ENCODE measurements around the gene ANKRD18B. TPM values are rescaled to one million over a fixed set of nuclear protein-coding genes. Genes with fewer than 3 reads are reported as not detected.
"Not testable (repeated sequence)": the region's sequence is repeated elsewhere in the genome, so short reads cannot be mapped to it uniquely, and the experiment has no call there.

ANKRD18B gene
- total and polyA plus RNA-seq, 2 donors (not counting 1 experiment from before 2014, with no cell fraction given): not detected

- Histone ChIP-seq H3K4me3 (ENCODE audit: control extremely low read depth in 1 of 5, extremely low read depth in 1 of 5, insufficient read depth in 1 of 5, low read depth in 2 of 5, low read length in 4 of 5) (no peak overlapping the region), H3K79me2 (ENCODE audit: control insufficient read depth, insufficient read depth, low read length) (no peaks in the 10 kb centered on the region), H2AFZ (ENCODE audit: insufficient read depth, low read depth, low read length, poor library complexity, severe bottlenecking) (no peak overlapping the region), H3K36me3 (replicated peaks in 1 of 2; ENCODE audit: control extremely low read depth in 1 of 2, control insufficient read depth in 1 of 2, extremely low read depth in 1 of 2, insufficient read depth in 2 of 2, low read length in 1 of 2) (no peaks in the 10 kb centered on the region), H3K9me3 (ENCODE audit: control extremely low read depth in 1 of 3, control insufficient read depth in 2 of 3, insufficient read depth in 1 of 3, low read length in 2 of 3) (peaks cover 0 to 7% (median 0%) of the 10 kb centered on the region in 3 donors), H3K4me2 (replicated peaks; ENCODE audit: low read depth, low read length, poor library complexity, severe bottlenecking) (no peak overlapping the region), H3K4me1 (ENCODE audit: control insufficient read depth in 2 of 2, insufficient read depth in 2 of 2, low read length in 2 of 2) (no peaks in the 10 kb centered on the region), H4K20me1 (ENCODE audit: control insufficient read depth, insufficient read depth, low read length, poor library complexity, severe bottlenecking) (no peaks in the 10 kb centered on the region), H3K9ac (ENCODE audit: low read length) (no peak overlapping the region), H3K27me3 (replicated peaks in 1 of 4; ENCODE audit: control extremely low read depth in 1 of 4, control insufficient read depth in 3 of 4, insufficient read depth in 4 of 4, low read length in 3 of 4) (peaks cover 0 to 5% (median 0%) of the 10 kb centered on the region in 4 experiments), H3K27ac (ENCODE audit: low read length in 2 of 2) (no peak overlapping the region)
- H3K27ac Mint-ChIP-seq: no peak overlapping the region
- H3K27me3 Mint-ChIP-seq: peaks cover 39% of the 10 kb centered on the region
- TF ChIP-seq CTCF (IDR thresholded peaks at IDR 0.05) (no peak), EZH2 (IDR thresholded peaks at IDR 0.05; ENCODE audit: borderline replicate concordance, insufficient read depth, low read depth, low read length, poor library complexity, severe bottlenecking) (no peak)
- POLR2A ChIA-PET: no interaction called here
- no peaks in the 10 kb centered on the region for H3K4me1 Mint-ChIP-seq
- DNase-seq: no peak
- no peaks in the 10 kb centered on the region for H3K9me3 Mint-ChIP-seq (ENCODE audit: insufficient read depth)
- H3K4me3 Mint-ChIP-seq: no peak overlapping the region
- intact Hi-C loops (cut with micrococcal nuclease): no loop called here
- WGBS (ENCODE audit: insufficient coverage): 93% methylated on average over 6 of the region's 7 CpGs
- ATAC-seq (ENCODE audit: low read depth): no peak
- CTCF ChIA-PET: interaction anchor here (1.5 kb wide), 1 partner anchor 9 kb away, joined by 5 read pairs; no protein-coding TSS in a partner anchor
These were observed 90.1 kb downstream of the ANKRD18B start for GRCh38 chr9:33614001-33614687.

- POLR2A ChIA-PET; H3K4me3 Mint-ChIP-seq; H3K27me3 ChIP-seq (replicated peaks in 1 of 4; ENCODE audit: control extremely low read depth in 1 of 4, control insufficient read depth in 3 of 4, insufficient read depth in 4 of 4, low read length in 3 of 4); H4K20me1 ChIP-seq (ENCODE audit: control insufficient read depth, insufficient read depth, low read length, poor library complexity, severe bottlenecking); H3K79me2 ChIP-seq (ENCODE audit: control insufficient read depth, insufficient read depth, low read length); H3K27ac Mint-ChIP-seq; H3K4me1 Mint-ChIP-seq; H3K9me3 ChIP-seq (ENCODE audit: control extremely low read depth in 1 of 3, control insufficient read depth in 2 of 3, insufficient read depth in 1 of 3, low read length in 2 of 3); H3K27ac ChIP-seq (ENCODE audit: low read length in 2 of 2); H2AFZ ChIP-seq (ENCODE audit: insufficient read depth, low read depth, low read length, poor library complexity, severe bottlenecking); H3K9me3 Mint-ChIP-seq (ENCODE audit: insufficient read depth); H3K9ac ChIP-seq (ENCODE audit: low read length); ATAC-seq (ENCODE audit: low read depth); intact Hi-C loops (cut with micrococcal nuclease); H3K4me2 ChIP-seq (replicated peaks; ENCODE audit: low read depth, low read length, poor library complexity, severe bottlenecking); DNase-seq; H3K4me3 ChIP-seq (ENCODE audit: control extremely low read depth in 1 of 5, extremely low read depth in 1 of 5, insufficient read depth in 1 of 5, low read depth in 2 of 5, low read length in 4 of 5); H3K4me1 ChIP-seq (ENCODE audit: control insufficient read depth in 2 of 2, insufficient read depth in 2 of 2, low read length in 2 of 2); H3K36me3 ChIP-seq (replicated peaks in 1 of 2; ENCODE audit: control extremely low read depth in 1 of 2, control insufficient read depth in 1 of 2, extremely low read depth in 1 of 2, insufficient read depth in 2 of 2, low read length in 1 of 2): not testable (repeated sequence)
- CTCF ChIA-PET: interaction anchor here (1.0 kb wide), 1 partner anchor 105 kb away, joined by 4 read pairs; no protein-coding TSS in a partner anchor
- H3K27me3 Mint-ChIP-seq: peaks cover 36% of the 10 kb centered on the region
- 84% methylated on average over 9 of the region's 9 CpGs for WGBS (ENCODE audit: insufficient coverage)
These were observed 94.3 kb downstream of the ANKRD18B start for GRCh38 chr9:33618370-33618769.

Data from B cell (primary cell).